Loucy (cell line): ENCODE measurements around the gene ZC3H10.

ENCODE experiments used
- H2AFZ ChIP-seq: fragments of 200-600 bp; sonication (generic); 2 replicates; pipeline ENCODE4 v1.6.0; 2016; ENCODE audit warnings: antibody characterized with exemption, mild to moderate bottlenecking, low read length, moderate library complexity
- H3F3A ChIP-seq: fragments of 200-600 bp; 2 replicates; pipeline ENCODE4 v1.6.0; 2016; ENCODE audit warnings: antibody characterized with exemption, low read depth, mild to moderate bottlenecking
- H3K27me3 ChIP-seq: fragments of 200-600 bp; sonication (generic); 2 replicates; pipeline ENCODE4 v1.6.1; 2014; ENCODE audit warnings: low read length, mild to moderate bottlenecking; ENCODE audit not compliant: insufficient read depth, poor library complexity, severe bottlenecking
- H3K36me3 ChIP-seq: fragments of 200-600 bp; sonication (generic); 2 replicates; pipeline ENCODE4 v1.6.1; 2016; ENCODE audit warnings: low read length; ENCODE audit not compliant: insufficient read depth
- H3K4me1 ChIP-seq: fragments of 200-600 bp; sonication (generic); 2 replicates; pipeline ENCODE4 v1.5.1; 2014; ENCODE audit warnings: low read length, mild to moderate bottlenecking; ENCODE audit not compliant: insufficient read depth, poor library complexity, severe bottlenecking
- H3K4me2 ChIP-seq: fragments of 200-600 bp; sonication (generic); 2 replicates; pipeline ENCODE4 v1.6.0; 2014; ENCODE audit warnings: antibody characterized with exemption, low read length, low read depth, mild to moderate bottlenecking; ENCODE audit not compliant: poor library complexity, severe bottlenecking
- H3K4me3 ChIP-seq: fragments of 200-600 bp; sonication (generic); 2 replicates; pipeline ENCODE4 v1.5.1; 2014; ENCODE audit warnings: low read length, mild to moderate bottlenecking, mixed read lengths; ENCODE audit not compliant: poor library complexity, severe bottlenecking
- H3K79me2 ChIP-seq: fragments of 200-600 bp; sonication (generic); 2 replicates; pipeline ENCODE4 v1.6.1; 2014; ENCODE audit warnings: low read length; ENCODE audit not compliant: insufficient read depth
- H3K9ac ChIP-seq: fragments of 200-600 bp; sonication (generic); 2 replicates; pipeline ENCODE4 v1.6.0; 2014; ENCODE audit warnings: mild to moderate bottlenecking, low read depth, low read length, moderate library complexity; ENCODE audit not compliant: poor library complexity, severe bottlenecking
- H3K9me2 ChIP-seq: fragments of 200-600 bp; sonication (generic); replicated peaks from 2 replicates; pipeline ENCODE4 v1.6.1; 2016; ENCODE audit warnings: low read depth, low read length, mixed read lengths
- H3K9me3 ChIP-seq: fragments of 200-600 bp; sonication (generic); 2 replicates; pipeline ENCODE4 v1.6.1; 2014; ENCODE audit warnings: mild to moderate bottlenecking, antibody characterized with exemption, low read length, low read depth; ENCODE audit not compliant: insufficient read depth
- H4K20me1 ChIP-seq: fragments of 200-600 bp; sonication (generic); 2 replicates; pipeline ENCODE4 v1.6.0; 2014; ENCODE audit warnings: antibody characterized with exemption, low read length, mild to moderate bottlenecking; ENCODE audit not compliant: insufficient read depth, poor library complexity, severe bottlenecking
- CTCF ChIP-seq: fragments of 200-600 bp; sonication (generic); conservative IDR thresholded peaks from 2 replicates; pipeline ENCODE4 v1.5.1; 2014; ENCODE audit warnings: mild to moderate bottlenecking, antibody characterized with exemption, low read length
- EZH2phosphoT487 ChIP-seq: fragments of 200-600 bp; IDR thresholded peaks from 2 replicates; pipeline ENCODE4 v1.6.1; 2018; ENCODE audit warnings: antibody characterized with exemption, mild to moderate bottlenecking, moderate library complexity, borderline replicate concordance

The ZC3H10 gene

GRCh38 chr12:56130876-56131275 lies 12.8 kb downstream of the ZC3H10 start:
- no peaks in the 10 kb centered on the region for H3K9me3 ChIP-seq
- peak overlapping the region; percentile 86 for H3K9ac ChIP-seq
- no peak overlapping the region for H2AFZ ChIP-seq
- no peaks in the 10 kb centered on the region for H3K9me2 ChIP-seq
- no peak for TF ChIP-seq CTCF
- TF ChIP-seq EZH2phosphoT487 = no peak
- peaks cover 42% of the 10 kb centered on the region for H3K79me2 ChIP-seq
- H3F3A ChIP-seq = peaks cover 7% of the 10 kb centered on the region
- H4K20me1 ChIP-seq = peaks cover 5% of the 10 kb centered on the region
- H3K4me3 ChIP-seq = peak overlapping the region; percentile 87
- H3K36me3 ChIP-seq = peaks cover 33% of the 10 kb centered on the region; the same call in 1 of the 2 replicates
- H3K4me1 ChIP-seq = peaks cover 41% of the 10 kb centered on the region
- H3K27me3 ChIP-seq = no peaks in the 10 kb centered on the region
- H3K4me2 ChIP-seq = peak overlapping the region; percentile 94

- Histone ChIP-seq H3K4me1 (peaks cover 35% of the 10 kb centered on the region), H2AFZ (no peak overlapping the region), H3K36me3 (peaks cover 58% of the 10 kb centered on the region; the same call in 1 of the 2 replicates), H3K27me3 (no peaks in the 10 kb centered on the region), H3K9me3 (no peaks in the 10 kb centered on the region), H3K4me3 (no peak overlapping the region), H3K4me2 (no peak overlapping the region), H3K9me2 (no peaks in the 10 kb centered on the region), H3K79me2 (peaks cover 27% of the 10 kb centered on the region), H3K9ac (no peak overlapping the region), H4K20me1 (no peaks in the 10 kb centered on the region), H3F3A (peaks cover 7% of the 10 kb centered on the region)
- no peak for TF ChIP-seq EZH2phosphoT487
- no peak for TF ChIP-seq CTCF
Measured at GRCh38 chr12:56134897-56135296, 16.8 kb downstream of the ZC3H10 start.

GRCh38 chr12:56137853-56138571 lies 19.9 kb downstream of the ZC3H10 start:
- Histone ChIP-seq H3K9me3 (no peaks in the 10 kb centered on the region), H3K36me3 (peaks cover 59% of the 10 kb centered on the region; the same call in 1 of the 2 replicates), H3K4me1 (peaks cover 23% of the 10 kb centered on the region), H4K20me1 (no peaks in the 10 kb centered on the region), H3F3A (peaks cover 7% of the 10 kb centered on the region), H3K79me2 (no peaks in the 10 kb centered on the region; the same call in 1 of the 2 replicates), H3K9me2 (no peaks in the 10 kb centered on the region), H3K27me3 (no peaks in the 10 kb centered on the region), H3K9ac (peak overlapping the region; percentile 60), H3K4me3 (peak overlapping the region; percentile 5), H3K4me2 (peak overlapping the region; percentile 66), H2AFZ (no peak overlapping the region)
- no peak for TF ChIP-seq CTCF
- TF ChIP-seq EZH2phosphoT487 = no peak
